H9 (cell line): ENCODE measurements around the gene RFFL. TPM values are rescaled to one million over a fixed set of nuclear protein-coding genes. Genes with fewer than 3 reads are reported as not detected.

ENCODE experiments used
- DNase-seq: peaks from one replicate; pipeline ENCODE4 v3.0.0-alpha.2; 2017
- H2AFZ ChIP-seq: one replicate; pipeline ENCODE4 v1.6.1; 2013; ENCODE audit warnings: mild to moderate bottlenecking, low read length, control low read depth, moderate library complexity
- H2AK5ac ChIP-seq: 2 replicates; pipeline ENCODE4 v1.6.1; 2013; ENCODE audit warnings: low read length, control low read depth, mixed read lengths; ENCODE audit not compliant: insufficient read length
- H2BK120ac ChIP-seq: one replicate; pipeline ENCODE4 v1.6.1; 2013; ENCODE audit warnings: low read depth, mild to moderate bottlenecking, low read length, control low read depth, inconsistent platforms; ENCODE audit not compliant: poor library complexity, severe bottlenecking
- H2BK12ac ChIP-seq: 2 replicates; pipeline ENCODE4 v1.6.1; 2013; ENCODE audit warnings: low read length, control low read depth, mixed read lengths, low read depth; ENCODE audit not compliant: insufficient read length
- H2BK15ac ChIP-seq: 2 replicates; pipeline ENCODE4 v1.6.1; 2013; ENCODE audit warnings: low read depth, low read length, control low read depth
- H2BK20ac ChIP-seq: one replicate; pipeline ENCODE4 v1.6.1; 2013; ENCODE audit warnings: low read depth, mild to moderate bottlenecking, low read length, control low read depth, inconsistent platforms; ENCODE audit not compliant: poor library complexity, severe bottlenecking
- H2BK5ac ChIP-seq: 2 replicates; pipeline ENCODE4 v1.6.1; 2013; ENCODE audit warnings: low read length, control low read depth, mixed read lengths; ENCODE audit not compliant: insufficient read length
- H3K14ac ChIP-seq: 2 replicates; pipeline ENCODE4 v1.6.1; 2013; ENCODE audit warnings: low read length, control low read depth; ENCODE audit not compliant: insufficient read depth
- H3K18ac ChIP-seq: 2 replicates; pipeline ENCODE4 v1.6.1; 2013; ENCODE audit warnings: low read depth, mild to moderate bottlenecking, mixed read lengths, low read length, control low read depth; ENCODE audit not compliant: insufficient read length
- H3K23ac ChIP-seq: 2 replicates; pipeline ENCODE4 v1.6.1; 2013; ENCODE audit warnings: low read length, control low read depth, mixed read lengths, low read depth; ENCODE audit not compliant: insufficient read length
- H3K23me2 ChIP-seq: 2 replicates; pipeline ENCODE4 v1.6.1; 2013; ENCODE audit warnings: low read depth, mild to moderate bottlenecking, mixed read lengths, low read length, control low read depth; ENCODE audit not compliant: insufficient read length, poor library complexity, severe bottlenecking
- H3K27ac ChIP-seq: 2 replicates; pipeline ENCODE4 v1.5.1; 2013; ENCODE audit warnings: low read length, control low read depth, mixed read lengths, low read depth; ENCODE audit not compliant: insufficient read length
- H3K27me3 ChIP-seq: 2 replicates; pipeline ENCODE4 v1.6.1; 2013; ENCODE audit warnings: low read length, control low read depth, inconsistent platforms; ENCODE audit not compliant: insufficient read depth
- H3K4ac ChIP-seq: 2 replicates; pipeline ENCODE4 v1.6.1; 2013; ENCODE audit warnings: low read depth, mild to moderate bottlenecking, control low read depth, inconsistent platforms, low read length, moderate library complexity
- H3K4me1 ChIP-seq: 2 replicates; pipeline ENCODE4 v1.6.1; 2013; ENCODE audit warnings: low read length, control low read depth, inconsistent platforms; ENCODE audit not compliant: insufficient read depth
- H3K4me2 ChIP-seq: 2 replicates; pipeline ENCODE4 v1.6.1; 2013; ENCODE audit warnings: low read length, control low read depth, mixed read lengths; ENCODE audit not compliant: insufficient read length, insufficient read depth
- H3K56ac ChIP-seq: 2 replicates; pipeline ENCODE4 v1.6.1; 2013; ENCODE audit warnings: low read depth, mild to moderate bottlenecking, mixed read lengths, low read length, control low read depth; ENCODE audit not compliant: insufficient read length
- H3K79me1 ChIP-seq: 2 replicates; pipeline ENCODE4 v1.6.1; 2013; ENCODE audit warnings: low read depth, mild to moderate bottlenecking, moderate library complexity, low read length, control low read depth, inconsistent platforms; ENCODE audit not compliant: insufficient read depth, poor library complexity, severe bottlenecking
- H3K79me2 ChIP-seq: 2 replicates; pipeline ENCODE4 v1.6.1; 2013; ENCODE audit warnings: low read length, control low read depth, inconsistent platforms; ENCODE audit not compliant: insufficient read depth
- H3K9ac ChIP-seq: 2 replicates; pipeline ENCODE4 v1.6.1; 2013; ENCODE audit warnings: low read length, control low read depth, mixed read lengths; ENCODE audit not compliant: insufficient read length; ENCODE audit errors: extremely low read depth
- H3K9me3 ChIP-seq: one replicate; pipeline ENCODE4 v1.6.1; 2013; ENCODE audit warnings: low read depth, low read length, inconsistent platforms; ENCODE audit not compliant: control insufficient read depth
- H3T11ph ChIP-seq: one replicate; pipeline ENCODE4 v1.6.1; 2013; ENCODE audit warnings: mild to moderate bottlenecking, low read length, control low read depth, inconsistent platforms
- H4K20me1 ChIP-seq: one replicate; pipeline ENCODE4 v1.6.1; 2013; ENCODE audit not compliant: control insufficient read depth, insufficient read length, insufficient read depth
- H4K5ac ChIP-seq: 2 replicates; pipeline ENCODE4 v1.6.1; 2013; ENCODE audit warnings: low read depth, mild to moderate bottlenecking, mixed read lengths, low read length, control low read depth; ENCODE audit not compliant: insufficient read length
- H4K8ac ChIP-seq: replicated peaks from 2 replicates; pipeline ENCODE4 v1.6.1; 2013; ENCODE audit warnings: low read length, control low read depth, mixed read lengths, low read depth; ENCODE audit not compliant: insufficient read length
- H4K91ac ChIP-seq: 2 replicates; pipeline ENCODE4 v1.6.1; 2013; ENCODE audit warnings: low read depth, mild to moderate bottlenecking, moderate library complexity, mixed read lengths, low read length, control low read depth; ENCODE audit not compliant: insufficient read length
- H3K27ac Mint-ChIP-seq, 3 experiments: 2 replicates in 2 of 3; 3 replicates in 1 of 3; pipeline ENCODE4 v1.8.0; 2020 to 2021; ENCODE audit warnings: mixed read lengths in 3 of 3, mild to moderate bottlenecking in 1 of 3, moderate library complexity in 1 of 3
- H3K27me3 Mint-ChIP-seq: 2 replicates; pipeline ENCODE4 v1.8.0; 2021; ENCODE audit warnings: low read depth, mild to moderate bottlenecking, moderate library complexity, mixed read lengths
- H3K36me3 Mint-ChIP-seq, 3 experiments: 2 replicates in 2 of 3; 3 replicates in 1 of 3; pipeline ENCODE4 v1.8.0; 2020 to 2021; ENCODE audit warnings: low read depth in 3 of 3, mixed read lengths in 3 of 3; ENCODE audit not compliant: insufficient read depth in 1 of 3
- H3K4me1 Mint-ChIP-seq, 2 experiments: 2 replicates each; pipeline ENCODE4 v1.8.0; 2020; ENCODE audit warnings: mixed read lengths in 2 of 2
- H3K4me3 Mint-ChIP-seq, 2 experiments: 2 replicates in 1 of 2; 3 replicates in 1 of 2; pipeline ENCODE4 v1.8.0; 2020 to 2021; ENCODE audit warnings: mild to moderate bottlenecking in 2 of 2, mixed read lengths in 2 of 2, moderate library complexity in 1 of 2
- H3K9me3 Mint-ChIP-seq, 2 experiments: 2 replicates in 1 of 2; 3 replicates in 1 of 2; pipeline ENCODE4 v1.8.0; 2020; ENCODE audit warnings: mild to moderate bottlenecking in 2 of 2, mixed read lengths in 2 of 2, moderate library complexity in 1 of 2
- WGBS: extraction: QIAGEN DNeasy Blood & Tissue Kit; methylation state at CpG from one replicate; pipeline ENCODE4 v1.1.7; 2013; ENCODE audit warnings: missing lambda C conversion rate, low lambda C conversion rate, mixed read lengths; ENCODE audit not compliant: insufficient read length; ENCODE audit errors: extremely low coverage; 5-methylcytosine and 5-hydroxymethylcytosine counted together
- total RNA-seq: library from RNA; stranded (reverse); gene quantifications from 2 replicates; pipeline ENCODE4 v1.2.1, GENCODE V29; 2021
- TF ChIP-seq, protein P1 (sequence below): fragments of 200-600 bp; sonication (generic); conservative IDR thresholded peaks from 3 replicates; pipeline ENCODE4 v1.8.0; 2021; ENCODE audit warnings: antibody characterized with exemption, mild to moderate bottlenecking

RFFL gene
- total RNA-seq, 1 experiment from 2014 or later: 21.1 TPM

DNA sequence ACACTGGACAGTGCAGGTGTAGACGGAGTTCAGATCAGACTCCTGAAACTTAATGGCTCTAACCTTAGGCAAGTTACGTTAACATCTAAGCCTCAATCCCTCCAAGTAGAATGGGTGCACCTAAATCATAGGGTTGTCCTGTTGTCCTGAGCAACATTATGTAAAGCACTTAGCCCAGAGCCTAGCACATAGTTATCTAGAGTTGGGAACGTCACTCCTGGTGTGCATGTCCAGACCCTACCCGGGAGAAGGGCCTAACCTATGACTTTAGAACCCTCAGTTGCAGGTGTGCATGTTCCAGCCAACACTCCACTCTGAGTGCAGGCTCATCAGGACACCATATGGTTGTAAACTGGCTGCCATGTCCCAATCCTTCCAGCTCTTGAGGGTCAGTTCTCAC, 57.2 kb downstream of the RFFL start:
- H3K9me3 Mint-ChIP-seq: no peaks in the 10 kb centered on the region
- Histone ChIP-seq H3K4me2 (no peak overlapping the region), H3K23me2 (no peaks in the 10 kb centered on the region), H3K23ac (no peak overlapping the region), H3K14ac (no peak overlapping the region), H3T11ph (no peak overlapping the region), H2BK12ac (no peak overlapping the region), H4K20me1 (no peaks in the 10 kb centered on the region), H2BK20ac (no peak overlapping the region), H3K79me2 (no peaks in the 10 kb centered on the region), H3K27ac (no peak overlapping the region), H3K27me3 (no peaks in the 10 kb centered on the region), H2AFZ (no peak overlapping the region), H2BK5ac (no peak overlapping the region), H2BK15ac (no peak overlapping the region), H2BK120ac (no peak overlapping the region), H4K8ac (no peak overlapping the region), H4K91ac (no peak overlapping the region), H3K18ac (no peak overlapping the region), H3K79me1 (no peaks in the 10 kb centered on the region), H3K9ac (no peak overlapping the region), H3K4me1 (no peaks in the 10 kb centered on the region), H3K56ac (no peak overlapping the region), H2AK5ac (no peak overlapping the region), H3K4ac (no peak overlapping the region), H3K9me3 (no peaks in the 10 kb centered on the region), H4K5ac (no peak overlapping the region)
- H3K4me3 Mint-ChIP-seq: no peak overlapping the region
- H3K27me3 Mint-ChIP-seq: no peaks in the 10 kb centered on the region
- no peak for DNase-seq
- peaks cover 7 to 8% of the 10 kb centered on the region in 2 experiments for H3K4me1 Mint-ChIP-seq
- no peak overlapping the region for H3K27ac Mint-ChIP-seq
- no CpG with 5 or more reads among the region's 4 CpGs for WGBS
- peaks cover 41 to 74% (median 70%) of the 10 kb centered on the region in 3 experiments; a peak in 6 of 7 replicates for H3K36me3 Mint-ChIP-seq
- TF ChIP-seq, protein P1, sequence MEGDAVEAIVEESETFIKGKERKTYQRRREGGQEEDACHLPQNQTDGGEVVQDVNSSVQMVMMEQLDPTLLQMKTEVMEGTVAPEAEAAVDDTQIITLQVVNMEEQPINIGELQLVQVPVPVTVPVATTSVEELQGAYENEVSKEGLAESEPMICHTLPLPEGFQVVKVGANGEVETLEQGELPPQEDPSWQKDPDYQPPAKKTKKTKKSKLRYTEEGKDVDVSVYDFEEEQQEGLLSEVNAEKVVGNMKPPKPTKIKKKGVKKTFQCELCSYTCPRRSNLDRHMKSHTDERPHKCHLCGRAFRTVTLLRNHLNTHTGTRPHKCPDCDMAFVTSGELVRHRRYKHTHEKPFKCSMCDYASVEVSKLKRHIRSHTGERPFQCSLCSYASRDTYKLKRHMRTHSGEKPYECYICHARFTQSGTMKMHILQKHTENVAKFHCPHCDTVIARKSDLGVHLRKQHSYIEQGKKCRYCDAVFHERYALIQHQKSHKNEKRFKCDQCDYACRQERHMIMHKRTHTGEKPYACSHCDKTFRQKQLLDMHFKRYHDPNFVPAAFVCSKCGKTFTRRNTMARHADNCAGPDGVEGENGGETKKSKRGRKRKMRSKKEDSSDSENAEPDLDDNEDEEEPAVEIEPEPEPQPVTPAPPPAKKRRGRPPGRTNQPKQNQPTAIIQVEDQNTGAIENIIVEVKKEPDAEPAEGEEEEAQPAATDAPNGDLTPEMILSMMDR: no peak
